CD1c-positive myeloid dendritic cell (primary cell): ENCODE results near the gene MMD2.

ENCODE experiments used
- DNase-seq: peaks from one replicate; pipeline ENCODE4 v3.0.0-alpha.2; 2016; ENCODE audit errors: extremely low spot score

MMD2 gene

DNA sequence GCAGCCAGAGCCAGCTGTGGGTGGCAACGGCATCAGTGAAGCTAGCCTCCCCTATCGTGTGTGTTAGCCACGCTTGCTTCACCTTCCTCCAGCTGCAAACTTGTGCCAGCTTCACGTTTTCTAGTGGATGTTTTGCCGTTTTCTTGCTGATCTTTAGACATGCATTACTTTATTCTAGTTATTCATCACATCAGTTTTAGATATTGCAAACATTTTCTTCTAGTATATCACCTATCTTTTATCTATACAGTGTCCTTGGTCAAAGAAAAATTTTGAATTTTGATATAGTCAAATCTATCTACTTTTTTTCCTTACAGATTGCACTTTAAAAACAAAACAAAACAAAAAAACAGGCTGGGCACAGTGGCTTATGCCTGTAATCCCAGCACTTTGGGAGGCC, 90.5 kb downstream of the MMD2 start:
- no peak for DNase-seq

GRCh38 chr7:4866528-4867496, 92.2 kb downstream of the MMD2 start:
- DNase-seq: no peak

DNA sequence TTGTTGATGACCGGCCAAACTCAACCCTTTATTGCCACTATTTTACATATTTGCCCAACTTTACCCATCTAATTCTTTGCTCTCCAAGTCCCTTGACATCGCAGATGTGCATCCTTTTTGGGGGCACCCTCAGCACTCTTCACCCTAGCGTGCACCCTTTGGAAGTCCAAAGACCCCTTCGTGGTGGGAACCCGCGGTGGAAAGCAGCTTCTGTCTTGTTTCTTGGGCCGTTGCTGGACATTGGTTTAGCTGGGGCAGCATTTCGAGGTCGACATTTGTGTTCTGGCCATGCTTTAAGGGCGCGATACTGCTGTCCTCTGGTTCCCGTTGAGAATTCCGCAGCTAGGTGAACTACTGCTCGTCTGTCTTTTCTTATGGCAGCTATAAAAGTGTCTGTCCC, 96.8 kb downstream of the MMD2 start:
- DNase-seq: no peak

DNA sequence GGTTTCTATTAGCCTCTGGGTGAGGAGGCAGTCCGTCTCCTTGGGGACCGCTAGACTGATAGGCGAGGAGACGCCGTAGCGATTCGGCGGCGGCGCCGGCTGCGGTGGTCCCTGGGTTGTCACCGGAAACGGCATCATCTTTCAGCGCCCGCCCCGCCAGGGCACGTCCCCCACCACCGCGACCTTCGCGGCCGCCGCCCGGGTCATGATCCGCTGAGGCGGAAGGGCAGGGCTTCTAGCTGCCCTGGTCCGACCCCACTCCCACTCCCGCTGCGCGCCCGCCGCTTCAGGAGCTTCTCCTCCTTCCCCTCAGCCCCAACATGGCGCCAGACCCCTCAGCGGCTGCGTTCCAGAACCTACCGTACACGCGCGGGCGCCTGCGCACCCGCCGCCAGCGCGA, 97.3 kb downstream of the MMD2 start, which contains the start of gene PAPOLB:
Gene PAPOLB, minus strand, starts transcription at position 358 of the 400 bp plus-strand sequence. Its CDS starts 220 bp downstream, at position 138.
- DNase-seq: no peak

- DNase-seq: no peak
These were observed 97.8 kb downstream of the MMD2 start for GRCh38 chr7:4861227-4861626.

DNA sequence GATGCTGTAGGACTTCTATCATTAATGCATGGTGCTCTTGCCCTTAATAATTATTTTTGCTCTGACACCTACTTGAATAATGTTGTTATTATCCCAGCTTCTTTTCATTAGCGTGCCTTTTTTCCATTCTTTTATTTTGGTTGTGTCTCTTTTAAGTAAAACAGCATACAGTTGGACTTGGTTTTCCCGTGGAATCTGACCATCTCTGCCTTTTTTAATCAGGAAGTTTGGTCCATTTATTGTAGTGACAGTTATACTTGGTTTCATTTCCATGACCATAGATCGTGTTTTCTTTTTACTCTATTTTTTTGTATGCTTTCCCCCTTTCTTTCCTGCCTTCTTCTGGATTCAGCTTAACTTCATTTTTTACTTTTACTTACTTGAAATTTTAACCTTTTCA, 101.8 kb downstream of the MMD2 start:
- no peak for DNase-seq

- DNase-seq: no peak
These were observed 102.5 kb downstream of the MMD2 start for GRCh38 chr7:4856336-4857057.
